ENCODE data around the gene IFI16.
"Not testable (repeated sequence)": the region's sequence is repeated elsewhere in the genome, so short reads cannot be mapped to it uniquely, and the experiment has no call there.

Gene IFI16

GRCh38 chr1:159009704-159010361, at the start of gene IFI16:
Gene IFI16, plus strand, starts transcription at chr1:159009907. Its CDS starts 4,774 bp downstream, at chr1:159014681.
- DNase-seq (ENCODE audit: low read depth), result peak; percentile 33

- DNase-seq (ENCODE audit: low read depth), result no peak
Observed at GRCh38 chr1:158961178-158961577, 48.5 kb upstream of the IFI16 start.

GRCh38 chr1:158962983-158963382, 46.7 kb upstream of the IFI16 start:
- DNase-seq (ENCODE audit: low read depth), result no peak

GRCh38 chr1:158969166-158969565, 40.5 kb upstream of the IFI16 start:
- DNase-seq (ENCODE audit: low read depth), result no peak

GRCh38 chr1:158969855-158970254, 39.9 kb upstream of the IFI16 start:
- no peak for DNase-seq (ENCODE audit: low read depth)

GRCh38 chr1:158972841-158973240, 36.9 kb upstream of the IFI16 start:
- no peak for DNase-seq (ENCODE audit: low read depth)

GRCh38 chr1:158976219-158976618, 33.5 kb upstream of the IFI16 start:
- DNase-seq (ENCODE audit: low read depth), result no peak

- no peak for DNase-seq (ENCODE audit: low read depth)
Observed at GRCh38 chr1:158978730-158979129, 31.0 kb upstream of the IFI16 start.

GRCh38 chr1:158979229-158979628, 30.5 kb upstream of the IFI16 start:
- DNase-seq (ENCODE audit: low read depth), result no peak

GRCh38 chr1:158983235-158983634, 26.5 kb upstream of the IFI16 start:
- no peak for DNase-seq (ENCODE audit: low read depth)

GRCh38 chr1:158984386-158984785, 25.3 kb upstream of the IFI16 start:
- no peak for DNase-seq (ENCODE audit: low read depth)

GRCh38 chr1:158989424-158989823, 20.3 kb upstream of the IFI16 start:
- DNase-seq (ENCODE audit: low read depth), result no peak

- no peak for DNase-seq (ENCODE audit: low read depth)
Observed at GRCh38 chr1:158992787-158993312, 16.9 kb upstream of the IFI16 start.

GRCh38 chr1:158996998-158997397, 12.7 kb upstream of the IFI16 start:
- DNase-seq (ENCODE audit: low read depth), result no peak

GRCh38 chr1:158998037-158998780, 11.5 kb upstream of the IFI16 start:
- no peak for DNase-seq (ENCODE audit: low read depth)

- DNase-seq (ENCODE audit: low read depth), result no peak
Observed at GRCh38 chr1:158998781-158999161, 10.9 kb upstream of the IFI16 start.

GRCh38 chr1:158999316-159000069, 10.2 kb upstream of the IFI16 start:
- DNase-seq (ENCODE audit: low read depth), result no peak

- DNase-seq (ENCODE audit: low read depth), result no peak
Observed at GRCh38 chr1:159000070-159000409, 9.7 kb upstream of the IFI16 start.

- DNase-seq (ENCODE audit: low read depth), result no peak
Observed at GRCh38 chr1:159000625-159001024, 9.1 kb upstream of the IFI16 start.

- no peak for DNase-seq (ENCODE audit: low read depth)
Observed at GRCh38 chr1:159005161-159005560, 4.5 kb upstream of the IFI16 start.

- no peak for DNase-seq (ENCODE audit: low read depth)
Observed at GRCh38 chr1:159005676-159006075, 4.0 kb upstream of the IFI16 start.

- DNase-seq (ENCODE audit: low read depth), result not testable (repeated sequence)
Observed at GRCh38 chr1:159006210-159006807, 3.4 kb upstream of the IFI16 start.
